ENCODE results near the gene PGGT1B.
"Not testable (repeated sequence)": the region's sequence is repeated elsewhere in the genome, so short reads cannot be mapped to it uniquely, and the experiment has no call there.

PGGT1B gene

DNA sequence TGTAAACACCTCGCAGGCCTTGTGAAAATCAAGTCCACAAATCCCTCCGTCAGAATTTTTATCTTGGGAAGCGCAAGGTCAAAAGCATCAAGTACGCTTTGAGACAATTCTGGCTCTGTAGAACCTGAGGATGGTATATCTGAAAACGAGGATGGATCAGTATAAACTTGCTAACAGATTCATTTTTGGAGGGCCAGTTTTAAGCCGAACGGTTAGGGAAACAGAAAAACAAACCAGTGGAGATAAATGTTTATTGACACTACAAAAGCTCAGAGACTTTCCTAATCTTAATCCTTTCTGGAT lies 352 bp upstream of the PGGT1B start:
- Histone ChIP-seq H3K36me3 (peaks cover 29% of the 10 kb centered on the region), H3K4me3 (peak overlapping the region; percentile 94), H3K27ac (peak overlapping the region; percentile 96), H4K20me1 (peaks cover 23% of the 10 kb centered on the region), H3K9ac (peak overlapping the region; percentile 89; the same call in 1 of the 2 replicates), H3K4me1 (peaks cover 23% of the 10 kb centered on the region), H3K9me3 (no peaks in the 10 kb centered on the region), H3K27me3 (no peaks in the 10 kb centered on the region), H3K4me2 (peak overlapping the region; percentile 87)
- no peak for TF ChIP-seq Cebpa-rat (IDR thresholded peaks at IDR 0.05)

DNA sequence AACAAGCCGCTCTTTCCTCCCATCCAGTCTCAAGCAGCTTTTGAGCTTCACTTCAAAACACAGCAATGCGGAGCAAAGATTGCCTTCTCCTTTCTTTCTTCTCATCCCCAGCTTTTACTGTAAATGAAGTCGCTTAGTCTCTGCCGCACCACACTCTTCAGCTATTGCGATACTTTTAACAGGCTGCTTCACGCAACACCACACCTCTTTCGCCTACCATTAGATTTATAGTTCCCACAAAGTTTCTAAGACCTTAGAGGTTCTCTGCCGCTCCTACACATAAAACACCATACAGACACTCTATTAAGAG lies 711 bp downstream of the PGGT1B start:
- Histone ChIP-seq H3K27ac (peak overlapping the region; percentile 96), H3K4me1 (peaks cover 23% of the 10 kb centered on the region), H3K27me3 (no peaks in the 10 kb centered on the region), H3K36me3 (peaks cover 32% of the 10 kb centered on the region), H3K4me2 (peak overlapping the region; percentile 87), H3K9ac (peak overlapping the region; percentile 89), H3K9me3 (no peaks in the 10 kb centered on the region), H4K20me1 (peaks cover 34% of the 10 kb centered on the region), H3K4me3 (peak overlapping the region; percentile 94)
- no peak for TF ChIP-seq Cebpa-rat (IDR thresholded peaks at IDR 0.05)

DNA sequence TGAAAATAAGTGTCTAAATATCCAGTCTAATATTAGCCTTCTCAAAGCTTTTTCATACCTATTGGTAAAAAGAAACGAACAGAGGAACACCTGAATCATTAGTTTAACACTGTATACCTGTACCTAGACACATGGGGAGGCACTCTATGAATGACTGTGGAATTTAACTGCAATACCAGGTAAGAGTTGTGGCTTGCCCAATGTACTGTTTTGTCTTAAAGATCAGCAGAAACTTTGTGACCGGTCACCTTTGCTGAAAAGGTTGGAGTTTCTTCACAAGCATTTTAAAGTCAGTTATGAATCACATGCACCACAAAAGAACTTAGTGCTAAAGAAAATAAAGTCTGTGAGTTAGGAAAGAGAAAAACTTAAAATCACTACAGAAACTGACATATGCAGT lies 2.4 kb downstream of the PGGT1B start:
- H3K9me3 ChIP-seq = no peaks in the 10 kb centered on the region
- H3K27me3 ChIP-seq = no peaks in the 10 kb centered on the region
- H3K9ac ChIP-seq = no peak overlapping the region
- peak overlapping the region; percentile 87 for H3K4me2 ChIP-seq
- no peak overlapping the region for H3K4me3 ChIP-seq
- H3K36me3 ChIP-seq = peaks cover 36% of the 10 kb centered on the region
- no peak overlapping the region for H3K27ac ChIP-seq
- H4K20me1 ChIP-seq = peaks cover 51% of the 10 kb centered on the region
- peaks cover 23% of the 10 kb centered on the region for H3K4me1 ChIP-seq
- TF ChIP-seq Cebpa-rat (IDR thresholded peaks at IDR 0.05) = no peak

DNA sequence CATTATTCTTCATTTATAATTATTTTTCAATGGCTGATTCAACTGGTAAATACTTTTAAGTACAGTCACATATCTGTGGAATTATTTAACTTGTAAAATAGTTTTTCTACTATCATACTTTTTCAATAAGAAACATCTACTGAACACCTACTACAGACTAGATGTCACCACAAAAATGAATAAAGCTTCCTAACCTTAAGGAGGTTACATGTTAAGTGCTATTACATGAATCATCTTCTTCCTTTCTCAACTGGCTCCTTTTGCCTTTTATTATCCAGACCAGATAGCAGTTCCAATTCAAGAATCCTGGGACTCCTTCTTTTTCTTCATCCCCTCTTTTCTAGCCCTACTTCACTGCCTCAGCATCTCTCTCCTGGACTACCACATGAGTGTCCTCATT lies 4.7 kb downstream of the PGGT1B start:
- Histone ChIP-seq H3K9me3 (no peaks in the 10 kb centered on the region), H3K27me3 (no peaks in the 10 kb centered on the region), H3K36me3 (peaks cover 29% of the 10 kb centered on the region; the same call in 1 of the 2 replicates), H3K9ac (no peak overlapping the region), H3K4me1 (peaks cover 19% of the 10 kb centered on the region), H3K4me3 (no peak overlapping the region), H3K27ac (no peak overlapping the region), H3K4me2 (no peak overlapping the region), H4K20me1 (peaks cover 74% of the 10 kb centered on the region)
- TF ChIP-seq Cebpa-rat (IDR thresholded peaks at IDR 0.05) = no peak

DNA sequence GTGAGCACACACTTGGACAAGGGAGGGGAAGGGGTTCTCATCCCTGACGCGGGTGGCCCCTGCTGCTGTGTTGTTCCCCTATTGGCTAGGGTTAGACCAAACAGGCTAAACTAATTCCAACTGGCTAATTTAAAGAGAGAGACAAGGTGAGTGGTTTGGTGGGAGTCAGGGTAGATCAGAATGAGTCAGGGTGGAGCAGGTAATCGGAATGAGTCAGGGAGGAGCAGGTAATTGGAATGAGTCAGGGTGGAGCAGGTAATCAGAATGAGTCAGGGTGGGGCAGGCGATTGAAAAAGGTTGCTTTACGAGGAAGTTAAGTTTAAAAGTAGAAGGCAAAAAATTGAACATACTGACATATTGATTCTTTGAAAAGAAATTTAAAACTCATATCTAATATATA lies 13.3 kb downstream of the PGGT1B start:
- not testable (repeated sequence) for H3K36me3 ChIP-seq, H3K9me3 ChIP-seq, H3K4me2 ChIP-seq, H3K9ac ChIP-seq, H3K4me3 ChIP-seq, H3K27me3 ChIP-seq, H3K27ac ChIP-seq, H3K4me1 ChIP-seq
- peaks cover 73% of the 10 kb centered on the region for H4K20me1 ChIP-seq

DNA sequence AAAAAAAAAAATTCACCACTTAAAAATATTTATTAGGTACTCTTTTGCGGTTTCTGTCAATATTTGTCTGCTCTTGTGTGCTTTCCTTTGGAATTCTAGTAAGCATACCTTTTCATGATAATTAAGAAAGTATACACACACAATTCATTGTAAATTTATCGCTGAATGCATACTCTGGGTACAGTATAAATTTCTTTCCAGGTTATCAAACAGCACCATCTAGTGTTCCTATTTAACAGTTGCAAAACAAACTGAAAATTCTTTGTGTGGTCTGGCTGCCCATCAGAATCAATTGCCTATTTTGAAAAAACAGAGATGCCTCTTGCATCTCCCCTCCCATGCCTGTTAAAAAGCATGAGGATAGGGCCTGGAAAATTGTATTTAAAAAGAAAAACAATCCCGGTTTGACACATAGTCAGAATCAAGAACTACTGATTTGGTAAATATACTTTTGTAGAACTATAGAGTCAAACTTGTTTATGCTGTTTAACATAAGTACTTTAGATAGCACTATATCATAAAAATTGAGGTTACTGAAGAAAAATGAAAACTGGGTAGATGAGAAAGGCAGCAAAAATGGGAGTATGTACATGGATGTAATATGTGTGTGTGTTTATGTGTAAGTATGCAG lies 16.2 kb downstream of the PGGT1B start:
- no peaks in the 10 kb centered on the region for H3K9me3 ChIP-seq
- no peaks in the 10 kb centered on the region for H3K4me1 ChIP-seq
- no peak overlapping the region for H3K4me3 ChIP-seq
- no peak overlapping the region for H3K4me2 ChIP-seq
- TF ChIP-seq Cebpa-rat (IDR thresholded peaks at IDR 0.05) = no peak
- H3K27ac ChIP-seq = no peak overlapping the region
- no peaks in the 10 kb centered on the region for H3K27me3 ChIP-seq
- peaks cover 16% of the 10 kb centered on the region for H3K36me3 ChIP-seq
- peaks cover 61% of the 10 kb centered on the region for H4K20me1 ChIP-seq
- H3K9ac ChIP-seq = no peak overlapping the region

DNA sequence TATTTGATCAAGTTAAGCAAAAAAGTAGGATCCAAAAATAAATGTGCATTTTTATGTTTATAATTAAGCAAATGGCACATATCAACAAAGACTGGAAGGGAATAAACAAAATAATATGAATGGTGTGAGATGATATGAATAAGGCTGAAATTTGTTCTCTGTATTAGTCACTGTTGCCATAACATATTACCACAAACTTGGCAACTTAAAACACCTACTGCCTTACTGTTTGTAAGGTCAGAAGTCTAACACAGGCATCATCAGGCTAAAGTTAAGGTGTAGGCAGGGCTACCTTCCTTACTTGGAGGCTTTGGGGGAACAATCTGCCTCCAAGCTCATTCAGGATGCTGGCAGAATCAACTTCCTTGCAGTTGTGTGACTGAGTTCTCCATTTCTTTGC lies 19.3 kb downstream of the PGGT1B start:
- Histone ChIP-seq H3K9me3 (no peaks in the 10 kb centered on the region), H3K4me3 (no peak overlapping the region), H3K27me3 (no peaks in the 10 kb centered on the region), H3K9ac (no peak overlapping the region), H3K36me3 (peaks cover 39% of the 10 kb centered on the region), H4K20me1 (peaks cover 36% of the 10 kb centered on the region), H3K27ac (no peak overlapping the region), H3K4me1 (no peaks in the 10 kb centered on the region), H3K4me2 (no peak overlapping the region)
- TF ChIP-seq Cebpa-rat (IDR thresholded peaks at IDR 0.05) = no peak

DNA sequence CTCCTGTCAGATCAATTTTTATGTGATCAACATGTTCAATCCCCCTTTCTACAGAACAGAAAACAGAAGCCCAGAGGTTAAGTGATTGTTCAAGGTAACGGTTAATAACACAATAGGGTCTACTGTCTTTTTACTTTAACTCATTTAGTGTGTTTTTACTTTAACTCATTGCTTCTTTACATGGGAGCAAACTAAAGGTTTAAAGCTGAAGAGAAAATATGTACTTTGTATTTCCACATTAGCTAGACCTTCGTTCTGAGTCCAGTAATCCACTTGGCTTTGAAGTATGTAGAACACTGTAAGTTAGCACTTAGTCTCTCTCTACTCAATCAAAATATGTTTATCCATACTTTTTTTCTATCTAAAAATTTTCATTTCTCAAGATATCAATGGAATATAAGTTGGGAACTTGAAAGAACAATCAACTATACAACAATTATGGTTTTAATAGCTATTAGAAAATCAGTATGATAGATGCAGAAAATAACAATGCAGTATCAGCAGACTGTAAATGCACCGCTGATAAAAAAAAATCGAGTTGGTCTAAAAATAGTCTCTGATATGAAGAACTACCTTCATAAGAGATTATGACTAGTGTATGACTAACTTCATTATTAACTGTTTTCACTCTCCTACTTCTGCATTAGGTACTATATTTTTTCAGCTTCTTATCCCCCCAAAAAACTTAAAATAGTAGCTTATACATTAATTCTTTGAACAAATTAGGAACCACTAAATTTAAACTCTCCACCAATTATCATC lies 20.6 kb downstream of the PGGT1B start:
- Histone ChIP-seq H3K4me1 (no peaks in the 10 kb centered on the region), H3K9me3 (no peaks in the 10 kb centered on the region), H3K9ac (no peak overlapping the region), H3K27me3 (no peaks in the 10 kb centered on the region), H3K4me3 (no peak overlapping the region), H3K4me2 (no peak overlapping the region), H4K20me1 (peaks cover 22% of the 10 kb centered on the region), H3K36me3 (peaks cover 44% of the 10 kb centered on the region), H3K27ac (no peak overlapping the region)
- TF ChIP-seq Cebpa-rat (IDR thresholded peaks at IDR 0.05) = no peak

DNA sequence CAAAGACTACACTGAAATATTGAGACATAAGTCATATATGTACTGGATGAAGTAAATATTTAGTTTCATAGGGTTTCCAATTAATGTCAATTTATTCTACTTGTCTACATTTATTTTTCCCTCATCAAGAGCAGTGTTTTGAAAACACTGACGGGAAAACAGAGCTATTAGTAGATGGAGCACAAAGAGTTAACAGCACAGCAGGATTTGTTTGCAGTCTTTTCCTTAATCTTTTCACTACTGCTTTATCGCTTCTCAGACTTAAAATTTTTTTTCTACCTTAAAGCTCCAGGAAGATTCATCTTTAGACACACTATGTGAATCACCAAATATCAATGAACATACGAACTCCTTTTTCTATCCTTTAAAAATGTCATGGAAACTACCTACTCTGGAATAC lies 25.6 kb downstream of the PGGT1B start:
- Histone ChIP-seq H3K9ac (no peak overlapping the region), H3K27me3 (no peaks in the 10 kb centered on the region), H3K9me3 (no peaks in the 10 kb centered on the region), H3K27ac (no peak overlapping the region), H3K4me1 (no peaks in the 10 kb centered on the region), H4K20me1 (no peaks in the 10 kb centered on the region; the same call in 1 of the 2 replicates), H3K4me2 (no peak overlapping the region), H3K4me3 (no peak overlapping the region), H3K36me3 (peaks cover 45% of the 10 kb centered on the region)
- no peak for TF ChIP-seq Cebpa-rat (IDR thresholded peaks at IDR 0.05)

DNA sequence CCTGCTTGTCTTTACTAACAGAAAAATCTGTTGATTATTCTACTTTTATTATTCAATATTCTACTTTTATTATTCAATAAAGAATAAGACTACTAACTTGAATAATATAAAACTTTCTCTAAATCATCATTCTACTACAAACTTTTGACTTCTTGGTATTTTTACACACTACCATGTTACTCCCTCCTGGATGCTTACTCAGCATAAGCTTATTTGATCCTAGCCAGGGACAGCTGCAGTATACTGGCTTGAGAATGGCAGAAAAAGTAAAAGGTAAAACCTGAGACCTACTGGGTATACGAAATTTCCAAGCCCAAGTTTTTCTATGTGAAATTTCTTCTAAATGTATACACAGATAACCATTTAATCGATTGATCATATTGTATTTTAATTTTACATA lies 26.1 kb downstream of the PGGT1B start:
- Histone ChIP-seq H3K27ac (no peak overlapping the region), H3K27me3 (no peaks in the 10 kb centered on the region), H3K4me2 (no peak overlapping the region), H3K36me3 (peaks cover 49% of the 10 kb centered on the region), H3K9me3 (no peaks in the 10 kb centered on the region), H3K4me3 (no peak overlapping the region), H4K20me1 (no peaks in the 10 kb centered on the region), H3K4me1 (no peaks in the 10 kb centered on the region), H3K9ac (no peak overlapping the region)
- no peak for TF ChIP-seq Cebpa-rat (IDR thresholded peaks at IDR 0.05)
